ENCODE measurements around the gene PROK1.

PROK1 gene

DNA sequence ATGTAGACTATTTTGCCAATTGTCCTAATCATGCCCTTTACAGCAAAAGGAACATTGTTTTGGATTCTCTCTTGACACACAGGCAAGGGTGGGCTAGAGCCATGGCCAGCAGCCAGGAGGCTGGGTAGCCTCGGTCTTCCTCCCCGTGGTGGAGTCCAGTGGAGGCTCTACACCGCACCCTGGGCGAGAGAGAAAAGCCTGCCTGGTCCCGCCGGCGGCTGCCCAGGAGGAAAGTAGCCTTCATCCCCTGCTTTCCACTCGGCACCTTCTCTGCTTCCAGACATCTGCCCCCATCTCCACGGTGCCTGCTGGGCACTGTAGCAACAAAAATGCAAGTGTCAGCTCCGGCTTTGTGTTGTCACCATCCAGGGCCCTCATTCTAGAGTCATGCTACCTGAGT, 21.6 kb downstream of the PROK1 start:
- H3K4me3 ChIP-seq (replicated peaks; ENCODE audit: low read depth, low read length): no peak overlapping the region
- H3K27me3 ChIP-seq (replicated peaks; ENCODE audit: control insufficient read depth, insufficient read depth, low read length): no peaks in the 10 kb centered on the region
- TF ChIP-seq, protein P1, sequence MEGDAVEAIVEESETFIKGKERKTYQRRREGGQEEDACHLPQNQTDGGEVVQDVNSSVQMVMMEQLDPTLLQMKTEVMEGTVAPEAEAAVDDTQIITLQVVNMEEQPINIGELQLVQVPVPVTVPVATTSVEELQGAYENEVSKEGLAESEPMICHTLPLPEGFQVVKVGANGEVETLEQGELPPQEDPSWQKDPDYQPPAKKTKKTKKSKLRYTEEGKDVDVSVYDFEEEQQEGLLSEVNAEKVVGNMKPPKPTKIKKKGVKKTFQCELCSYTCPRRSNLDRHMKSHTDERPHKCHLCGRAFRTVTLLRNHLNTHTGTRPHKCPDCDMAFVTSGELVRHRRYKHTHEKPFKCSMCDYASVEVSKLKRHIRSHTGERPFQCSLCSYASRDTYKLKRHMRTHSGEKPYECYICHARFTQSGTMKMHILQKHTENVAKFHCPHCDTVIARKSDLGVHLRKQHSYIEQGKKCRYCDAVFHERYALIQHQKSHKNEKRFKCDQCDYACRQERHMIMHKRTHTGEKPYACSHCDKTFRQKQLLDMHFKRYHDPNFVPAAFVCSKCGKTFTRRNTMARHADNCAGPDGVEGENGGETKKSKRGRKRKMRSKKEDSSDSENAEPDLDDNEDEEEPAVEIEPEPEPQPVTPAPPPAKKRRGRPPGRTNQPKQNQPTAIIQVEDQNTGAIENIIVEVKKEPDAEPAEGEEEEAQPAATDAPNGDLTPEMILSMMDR (IDR thresholded peaks at IDR 0.05; ENCODE audit: insufficient read depth, low read length, poor library complexity, severe bottlenecking): no peak
- H3K36me3 ChIP-seq (ENCODE audit: control insufficient read depth, insufficient read depth, low read length): no peaks in the 10 kb centered on the region
- DNase-seq (ENCODE audit: extremely low read depth, insufficient read length): no peak

DNA sequence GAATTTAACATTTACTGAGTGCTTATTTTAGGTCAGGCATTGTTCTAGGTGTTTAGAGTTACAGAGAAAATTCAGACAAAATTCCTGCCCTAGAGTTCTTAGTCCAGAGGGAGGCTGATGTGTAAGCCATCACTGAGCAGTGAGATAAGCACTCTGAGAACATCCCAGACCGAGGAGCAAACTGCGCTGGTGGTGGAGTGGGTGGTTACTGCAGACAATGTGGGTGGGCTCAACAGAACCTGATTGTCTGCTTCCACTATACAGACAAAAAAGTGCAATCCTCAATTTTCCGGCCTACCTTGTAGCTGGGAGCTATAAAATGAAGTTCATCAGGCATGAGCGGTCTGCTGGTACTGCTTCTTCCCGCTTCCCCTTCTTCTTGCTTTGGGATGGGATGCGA, 23.5 kb downstream of the PROK1 start:
- no peaks in the 10 kb centered on the region for H3K27me3 ChIP-seq (replicated peaks; ENCODE audit: control insufficient read depth, insufficient read depth, low read length)
- no peak overlapping the region for H3K4me3 ChIP-seq (replicated peaks; ENCODE audit: low read depth, low read length)
- no peak for DNase-seq (ENCODE audit: extremely low read depth, insufficient read length)
- TF ChIP-seq, protein P1 (IDR thresholded peaks at IDR 0.05; ENCODE audit: insufficient read depth, low read length, poor library complexity, severe bottlenecking): no peak
- no peaks in the 10 kb centered on the region for H3K36me3 ChIP-seq (ENCODE audit: control insufficient read depth, insufficient read depth, low read length)

DNA sequence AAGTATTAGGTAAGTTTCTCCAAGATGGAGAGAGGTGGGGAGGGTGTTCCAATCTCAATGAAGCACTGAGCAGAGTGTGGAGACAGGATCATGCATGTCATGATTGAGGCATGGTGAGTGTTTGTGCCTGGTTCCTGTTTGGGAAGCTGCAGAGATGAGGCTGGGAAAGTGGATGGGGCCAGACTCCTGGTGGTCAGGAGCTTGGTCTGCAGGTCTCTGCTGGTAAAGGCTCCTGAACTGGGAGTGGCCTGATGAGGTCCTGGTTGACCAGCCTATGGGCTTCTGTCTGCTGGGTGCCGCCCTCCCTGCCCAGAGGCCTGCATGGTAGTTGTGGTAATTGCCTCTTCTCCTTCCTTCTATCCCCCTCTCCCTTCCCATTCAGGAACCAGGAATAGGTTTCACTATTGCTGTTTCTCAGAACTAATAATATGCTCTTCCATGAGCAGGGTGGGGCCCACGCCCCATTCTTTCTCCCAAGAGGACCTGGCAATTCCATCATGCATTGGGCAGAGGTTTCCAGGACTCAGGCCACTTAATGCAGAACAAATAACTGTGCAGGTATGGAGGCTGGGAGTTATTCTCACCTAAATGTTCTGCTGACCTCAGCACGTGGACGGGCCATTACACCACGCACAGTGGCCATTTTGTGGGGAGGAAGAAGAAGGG, 24.5 kb downstream of the PROK1 start:
- TF ChIP-seq, protein P1 (IDR thresholded peaks at IDR 0.05; ENCODE audit: insufficient read depth, low read length, poor library complexity, severe bottlenecking): no peak
- H3K36me3 ChIP-seq (ENCODE audit: control insufficient read depth, insufficient read depth, low read length): no peaks in the 10 kb centered on the region
- no peak overlapping the region for H3K4me3 ChIP-seq (replicated peaks; ENCODE audit: low read depth, low read length)
- no peak for DNase-seq (ENCODE audit: extremely low read depth, insufficient read length)
- H3K27me3 ChIP-seq (replicated peaks; ENCODE audit: control insufficient read depth, insufficient read depth, low read length): no peaks in the 10 kb centered on the region

DNA sequence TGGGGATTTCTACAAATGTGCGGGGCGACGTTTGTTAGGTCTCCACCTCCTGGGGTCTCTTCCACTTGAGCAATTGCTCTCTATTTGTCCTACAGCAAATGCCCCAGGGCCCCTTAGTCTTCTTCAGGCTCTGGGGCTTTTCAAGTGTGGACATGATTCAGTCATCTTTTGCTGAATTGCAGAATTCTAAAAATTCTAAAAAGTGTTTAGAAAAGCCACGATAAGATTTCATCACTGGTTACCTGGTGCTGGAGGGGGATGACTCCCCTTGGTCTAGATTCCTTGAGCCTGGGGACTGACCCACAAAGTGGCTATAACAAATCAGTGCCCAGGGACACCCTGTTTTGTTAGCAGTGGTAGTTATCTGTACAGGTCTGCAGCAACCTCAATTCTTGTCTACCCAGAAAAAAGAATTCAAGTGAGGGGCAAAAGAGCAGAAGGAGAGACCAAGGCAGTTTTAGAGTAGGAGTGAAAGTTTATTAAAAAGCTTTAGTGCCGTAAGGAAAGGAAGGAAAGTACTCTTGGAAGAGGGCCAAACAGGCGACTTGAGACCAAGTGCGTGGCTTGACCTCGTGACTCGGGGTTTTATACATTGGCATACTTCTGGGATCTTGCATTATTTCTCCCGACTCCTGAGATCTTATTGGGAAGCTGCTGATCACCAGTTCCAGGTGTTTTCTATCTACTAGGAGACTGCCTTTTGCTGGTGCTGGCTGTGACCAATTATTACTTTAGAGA, 25.2 kb downstream of the PROK1 start:
- TF ChIP-seq, protein P1 (IDR thresholded peaks at IDR 0.05; ENCODE audit: insufficient read depth, low read length, poor library complexity, severe bottlenecking): no peak
- Histone ChIP-seq H3K4me3 (replicated peaks; ENCODE audit: low read depth, low read length) (no peak overlapping the region), H3K36me3 (ENCODE audit: control insufficient read depth, insufficient read depth, low read length) (no peaks in the 10 kb centered on the region), H3K27me3 (replicated peaks; ENCODE audit: control insufficient read depth, insufficient read depth, low read length) (no peaks in the 10 kb centered on the region)
- no peak for DNase-seq (ENCODE audit: extremely low read depth, insufficient read length)

DNA sequence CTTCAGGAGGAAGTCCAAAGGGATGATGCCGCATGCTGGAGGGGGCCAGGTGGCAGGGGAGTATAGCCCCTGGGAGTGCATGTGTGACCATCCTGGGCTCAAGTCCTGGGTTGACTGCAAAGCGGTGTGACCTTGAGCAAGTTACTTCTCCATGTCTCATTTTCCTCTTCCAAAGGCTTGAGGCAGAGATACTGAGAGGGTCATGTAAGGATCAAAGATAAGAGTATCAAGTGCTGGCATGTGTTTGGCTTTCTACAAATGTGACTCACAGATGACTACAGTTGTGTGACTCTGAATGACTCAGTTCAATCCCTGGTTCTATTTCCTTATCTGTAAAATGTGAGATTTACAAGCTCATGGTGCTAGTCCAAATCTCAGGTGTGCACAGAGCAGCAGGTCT, 26.1 kb downstream of the PROK1 start:
- H3K4me3 ChIP-seq (replicated peaks; ENCODE audit: low read depth, low read length): no peak overlapping the region
- H3K36me3 ChIP-seq (ENCODE audit: control insufficient read depth, insufficient read depth, low read length): no peaks in the 10 kb centered on the region
- no peak for DNase-seq (ENCODE audit: extremely low read depth, insufficient read length)
- TF ChIP-seq, protein P1 (IDR thresholded peaks at IDR 0.05; ENCODE audit: insufficient read depth, low read length, poor library complexity, severe bottlenecking): no peak
- no peaks in the 10 kb centered on the region for H3K27me3 ChIP-seq (replicated peaks; ENCODE audit: control insufficient read depth, insufficient read depth, low read length)
